ENCODE measurements around the gene CDH23.

- TF ChIP-seq POLR2A (IDR thresholded peaks at IDR 0.05; ENCODE audit: low read length) (no peak), GATA1 (IDR thresholded peaks at IDR 0.05; ENCODE audit: low read depth, low read length) (no peak)
Observed at GRCh38 chr10:71513540-71513853, 116.8 kb downstream of the CDH23 start.

All from erythroblast (primary cell).